GM12875 (cell line): Measurements from ENCODE around the gene HMG20A.

Source experiments
- H3K4me3 ChIP-seq: one replicate; pipeline ENCODE4 v1.5.1; 2011; ENCODE audit warnings: low read depth, low read length, control low read depth
- CTCF ChIP-seq: IDR thresholded peaks from 2 replicates; pipeline ENCODE4 v1.5.1; 2011; ENCODE audit warnings: low read depth, mild to moderate bottlenecking, control low read depth, inconsistent platforms, low read length, moderate library complexity, borderline replicate concordance; ENCODE audit not compliant: insufficient read depth

HMG20A gene

DNA sequence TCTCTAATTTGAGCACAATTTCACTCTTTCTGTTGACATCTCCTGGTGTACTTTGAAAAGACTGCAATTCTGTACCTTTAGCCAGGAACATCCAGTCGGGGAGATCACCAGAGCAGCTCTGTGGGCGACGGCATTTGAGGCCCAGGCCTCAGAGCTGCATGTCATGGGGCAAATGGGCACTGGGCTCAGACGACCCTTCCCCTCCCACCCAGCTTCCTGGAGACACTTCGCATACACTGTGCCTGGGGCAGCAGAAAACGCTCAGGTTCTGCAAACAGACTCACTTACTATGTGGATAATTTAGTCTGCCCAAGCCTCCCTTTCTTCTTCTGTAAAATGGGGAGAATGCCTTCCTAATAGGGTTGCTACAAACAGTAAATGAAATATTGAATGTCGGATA is 96.9 kb downstream of the HMG20A start:
- no peak overlapping the region for H3K4me3 ChIP-seq
- TF ChIP-seq CTCF, result no peak

DNA sequence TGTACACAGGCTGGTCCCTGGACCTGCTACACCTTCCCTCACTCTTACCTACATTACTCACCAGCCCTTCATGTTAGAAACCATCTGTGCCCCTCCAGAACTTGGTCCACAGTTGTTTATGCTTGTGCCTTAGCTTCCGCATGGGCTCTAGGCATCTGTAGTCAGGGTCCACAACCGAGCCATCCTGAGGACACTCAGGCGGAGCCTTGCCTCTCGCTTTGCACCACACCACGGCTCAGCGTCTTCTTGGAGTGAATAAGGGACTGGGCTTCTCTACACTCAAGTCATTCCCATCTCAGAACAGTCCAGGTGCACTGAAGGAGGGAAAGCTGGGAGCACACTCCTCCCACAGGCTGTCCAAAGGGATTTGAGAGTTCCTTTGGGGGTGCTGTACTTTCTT is 97.8 kb downstream of the HMG20A start:
- no peak for TF ChIP-seq CTCF
- H3K4me3 ChIP-seq, result no peak overlapping the region

DNA sequence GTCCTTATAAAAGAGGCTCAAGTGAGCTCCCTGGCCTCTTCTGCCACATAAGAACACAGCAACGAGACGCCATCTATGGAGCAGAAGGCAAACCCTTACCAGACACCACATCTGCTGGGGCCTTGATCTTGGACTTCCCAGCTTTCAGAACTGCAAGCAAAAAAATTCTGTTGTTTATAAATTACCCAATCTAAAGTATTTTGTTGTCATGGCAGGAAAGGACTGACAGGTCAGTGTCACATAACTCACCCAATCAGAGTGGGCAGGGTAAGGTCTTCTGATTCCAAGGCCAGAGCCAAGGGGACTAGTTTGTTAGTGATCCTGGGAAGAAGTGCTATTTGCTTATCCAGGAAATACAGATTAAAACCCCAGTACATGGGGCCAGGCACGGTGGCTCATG is 98.9 kb downstream of the HMG20A start:
- no peak for TF ChIP-seq CTCF

DNA sequence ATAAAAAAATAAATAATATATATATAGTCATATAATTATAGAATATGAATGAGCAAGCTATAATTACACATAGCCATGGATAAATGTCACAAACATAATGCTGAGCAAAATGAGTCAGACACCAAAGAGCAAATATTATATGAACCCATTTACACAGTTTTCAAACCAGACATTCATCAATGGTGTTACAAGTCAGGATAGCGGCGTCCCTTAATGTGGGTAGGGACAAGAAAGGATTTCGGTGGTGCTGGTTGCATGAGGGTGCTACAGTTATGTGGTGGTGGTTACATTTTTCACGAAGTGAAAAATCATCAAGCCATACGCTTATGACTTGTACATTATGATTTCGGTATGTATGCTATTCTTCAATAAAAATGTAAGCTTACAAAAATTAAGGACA is 100.5 kb downstream of the HMG20A start:
- no peak for TF ChIP-seq CTCF
- no peak overlapping the region for H3K4me3 ChIP-seq

More for the DNA sequence above, 98.9 kb downstream of the HMG20A start:
- H3K4me3 ChIP-seq, result no peak overlapping the region

GRCh38 chr15:77525400-77525811 is 104.7 kb downstream of the HMG20A start:
- H3K4me3 ChIP-seq, result no peak overlapping the region
- TF ChIP-seq CTCF, result no peak

- no peak overlapping the region for H3K4me3 ChIP-seq
- TF ChIP-seq CTCF, result no peak
These were observed 105.4 kb downstream of the HMG20A start for GRCh38 chr15:77525907-77526594.

DNA sequence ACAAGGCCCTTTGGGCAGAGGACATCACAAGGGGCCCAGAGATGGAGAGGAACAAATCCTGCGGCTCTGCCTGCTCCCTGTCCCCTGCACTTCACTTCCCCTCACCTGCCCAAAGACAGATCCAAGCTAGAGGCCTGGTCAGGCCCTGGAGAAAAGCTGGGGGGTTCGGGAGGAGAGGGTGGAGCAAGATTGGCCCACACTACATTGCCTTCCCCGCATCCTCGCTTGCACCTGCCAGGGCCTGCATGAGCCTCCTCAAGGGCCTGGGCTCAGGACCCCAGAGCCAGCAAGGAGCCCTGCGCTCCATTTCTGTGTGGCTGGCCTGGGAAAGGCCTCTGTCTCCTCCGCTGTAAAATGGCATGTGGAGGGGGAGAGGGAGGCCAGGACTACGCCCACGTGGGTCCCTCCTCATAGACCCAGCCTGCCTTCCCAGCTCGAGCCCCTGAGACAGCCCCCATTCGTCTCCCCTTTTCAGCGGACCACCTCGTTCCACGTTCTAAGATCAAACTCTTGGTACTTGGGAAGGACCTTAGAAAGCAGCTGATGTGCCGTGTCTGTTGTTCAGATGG is 106.0 kb downstream of the HMG20A start:
- H3K4me3 ChIP-seq, result no peak overlapping the region
- TF ChIP-seq CTCF, result no peak
